ENCODE data around the gene MSI2.

Gene MSI2

DNA sequence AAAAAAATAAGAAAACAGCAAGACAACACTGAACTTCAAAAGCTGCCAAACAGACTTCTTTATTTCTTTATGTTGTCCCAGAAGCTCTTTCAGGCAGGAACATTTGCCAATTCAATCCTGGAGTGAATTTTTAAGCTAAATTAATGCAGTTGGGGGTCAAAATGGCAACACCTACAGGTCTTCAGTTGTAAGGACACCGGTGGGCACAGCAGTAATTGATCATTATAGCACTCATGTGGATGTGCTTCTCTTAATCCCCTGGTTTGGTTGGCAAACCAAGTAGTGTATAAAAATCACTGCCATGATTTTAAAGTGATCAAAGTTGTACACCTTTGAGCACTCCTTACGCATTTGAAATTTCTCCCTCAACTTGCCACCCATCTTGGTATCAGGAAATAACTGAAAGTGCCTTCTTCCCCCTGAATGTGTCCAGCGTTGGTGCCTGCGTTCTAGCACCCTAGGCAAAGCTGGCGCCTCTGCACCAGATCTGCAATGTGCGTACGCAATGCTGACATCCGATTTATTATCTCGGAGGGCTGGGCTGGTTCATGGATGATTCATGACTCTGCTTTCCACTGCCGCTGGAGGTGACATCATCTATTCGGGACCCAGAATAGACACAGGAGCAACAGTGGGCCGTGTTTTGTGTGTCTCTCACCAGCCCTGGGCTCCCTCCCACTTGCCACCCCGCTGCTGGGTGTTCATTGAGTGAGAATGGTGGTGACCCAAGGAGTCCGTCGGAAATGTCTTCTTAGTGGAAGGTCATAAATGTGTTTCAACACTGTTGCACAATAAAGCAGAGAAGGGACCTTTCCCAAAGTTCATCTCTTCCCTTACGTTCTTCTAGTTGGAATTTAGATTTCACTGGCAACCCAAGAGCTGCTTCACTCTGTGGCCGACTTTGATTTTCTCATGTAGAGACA lies 285.4 kb downstream of the MSI2 start:
- peak; percentile 63 for DNase-seq (ENCODE audit: low read depth)

DNA sequence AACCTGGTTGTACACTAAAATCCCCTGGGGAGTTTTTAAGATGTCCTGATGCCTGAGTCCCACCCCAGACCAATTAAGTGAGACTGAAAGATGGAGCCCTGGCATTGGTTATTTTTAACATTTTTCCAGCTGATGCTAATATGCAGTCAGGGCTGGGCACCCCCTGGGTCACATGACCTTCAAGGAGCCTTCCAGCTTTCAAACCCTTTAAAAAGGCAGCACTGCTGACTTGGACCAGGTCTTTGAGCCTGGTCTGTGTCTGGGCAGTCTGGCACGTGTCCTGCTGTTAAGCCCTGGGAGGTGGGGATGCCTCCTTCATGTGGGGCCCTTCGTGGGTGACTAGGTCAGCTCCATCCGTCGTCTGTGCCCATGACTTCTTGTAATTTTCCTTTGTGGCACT lies 286.2 kb downstream of the MSI2 start:
- DNase-seq (ENCODE audit: low read depth): no peak

DNA sequence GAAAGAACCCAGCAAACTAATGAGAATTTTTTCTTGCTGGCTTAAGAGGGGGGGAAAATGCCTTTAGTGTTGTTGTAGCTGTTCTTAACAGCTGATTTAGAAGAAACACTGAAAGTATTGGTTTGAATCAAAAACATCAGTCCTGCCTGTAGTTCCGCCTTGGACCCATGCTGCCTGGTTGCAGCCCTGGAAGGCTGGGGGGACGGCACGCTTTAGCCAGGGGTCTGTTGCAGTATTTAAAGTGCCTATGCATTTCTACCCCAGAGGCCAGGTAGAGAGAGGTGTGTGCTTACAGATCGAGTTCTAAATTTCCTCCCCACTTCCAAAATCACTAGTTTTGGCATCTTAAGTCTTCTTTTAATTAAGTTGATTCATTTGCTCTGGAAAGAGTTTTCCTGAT lies 286.9 kb downstream of the MSI2 start:
- DNase-seq (ENCODE audit: low read depth): no peak

DNA sequence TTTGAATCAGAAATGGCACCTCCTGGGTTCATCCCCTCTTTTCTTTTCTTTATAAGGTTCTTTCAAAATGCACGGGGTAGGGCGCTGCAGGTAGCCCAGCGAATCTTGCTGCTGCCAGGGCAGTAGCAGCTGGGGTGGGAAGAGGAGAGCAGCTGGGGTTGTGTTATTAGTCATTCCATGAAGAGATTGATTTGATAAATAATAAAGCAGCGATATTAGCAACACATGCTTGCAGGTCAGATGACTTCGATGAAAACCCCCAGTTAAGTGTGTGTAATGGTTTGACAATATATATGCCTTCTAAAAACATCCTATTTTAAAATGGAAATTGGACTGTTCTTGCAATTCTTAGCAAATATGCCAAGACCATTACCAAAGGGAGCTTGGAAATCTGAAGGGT lies 288.1 kb downstream of the MSI2 start:
- DNase-seq (ENCODE audit: low read depth): no peak

DNA sequence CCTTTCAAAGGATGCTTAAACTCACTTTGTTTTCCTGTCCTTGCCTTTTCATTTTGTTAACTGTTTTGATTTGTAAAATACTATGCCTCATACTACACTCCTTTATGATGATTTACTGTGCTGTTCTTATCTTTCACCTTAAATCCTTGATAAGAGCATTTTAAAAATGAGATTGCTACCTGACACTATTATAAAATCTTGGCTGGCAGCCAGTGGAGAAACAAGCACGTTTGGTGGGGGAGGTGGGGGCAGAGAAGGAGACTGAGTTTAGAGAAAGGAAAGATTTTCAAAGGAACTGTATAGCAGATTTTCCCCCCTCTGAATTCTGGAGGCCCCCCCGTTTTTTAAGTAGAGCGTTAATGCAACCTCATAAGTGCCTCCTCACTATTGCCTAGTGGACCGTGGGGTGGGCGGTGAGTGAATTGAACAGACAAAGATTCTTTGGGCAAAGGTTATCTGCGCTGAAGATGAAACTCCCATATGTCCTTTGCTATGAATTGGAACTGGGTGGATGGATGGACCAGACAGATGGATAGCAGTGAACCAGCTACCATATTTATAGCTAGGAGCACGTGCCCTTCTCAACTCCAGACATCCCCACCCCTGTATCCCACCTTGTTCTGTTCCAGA lies 288.6 kb downstream of the MSI2 start:
- no peak for DNase-seq (ENCODE audit: low read depth)

DNA sequence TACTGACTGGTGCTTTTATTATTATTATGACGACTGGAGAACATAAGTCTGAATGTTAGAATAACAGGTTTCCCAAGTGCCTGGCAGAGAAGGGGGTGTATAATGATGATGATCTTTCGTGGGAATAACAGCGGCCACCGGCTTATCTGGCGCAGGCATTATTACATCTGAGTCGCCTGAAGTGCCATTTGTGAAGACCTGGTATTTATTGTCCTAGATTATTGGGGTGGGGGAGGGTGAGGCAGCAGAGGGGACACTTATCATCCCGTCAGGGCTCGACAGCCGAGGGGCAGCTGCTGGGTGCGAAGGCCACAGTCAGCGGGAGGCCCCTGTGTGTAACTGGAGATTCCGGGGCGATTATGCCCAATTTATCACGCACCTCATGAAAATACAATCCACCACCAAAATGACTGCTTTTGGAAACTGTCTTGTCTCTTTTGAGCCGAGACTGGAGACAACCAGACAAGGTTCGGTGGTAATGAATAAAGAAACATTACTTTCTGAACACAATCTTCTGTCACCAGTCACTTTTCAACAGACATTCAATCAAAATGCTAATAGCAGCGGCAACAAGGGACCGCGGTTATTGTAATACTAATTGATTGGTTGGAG lies 289.5 kb downstream of the MSI2 start:
- DNase-seq (ENCODE audit: low read depth): no peak

DNA sequence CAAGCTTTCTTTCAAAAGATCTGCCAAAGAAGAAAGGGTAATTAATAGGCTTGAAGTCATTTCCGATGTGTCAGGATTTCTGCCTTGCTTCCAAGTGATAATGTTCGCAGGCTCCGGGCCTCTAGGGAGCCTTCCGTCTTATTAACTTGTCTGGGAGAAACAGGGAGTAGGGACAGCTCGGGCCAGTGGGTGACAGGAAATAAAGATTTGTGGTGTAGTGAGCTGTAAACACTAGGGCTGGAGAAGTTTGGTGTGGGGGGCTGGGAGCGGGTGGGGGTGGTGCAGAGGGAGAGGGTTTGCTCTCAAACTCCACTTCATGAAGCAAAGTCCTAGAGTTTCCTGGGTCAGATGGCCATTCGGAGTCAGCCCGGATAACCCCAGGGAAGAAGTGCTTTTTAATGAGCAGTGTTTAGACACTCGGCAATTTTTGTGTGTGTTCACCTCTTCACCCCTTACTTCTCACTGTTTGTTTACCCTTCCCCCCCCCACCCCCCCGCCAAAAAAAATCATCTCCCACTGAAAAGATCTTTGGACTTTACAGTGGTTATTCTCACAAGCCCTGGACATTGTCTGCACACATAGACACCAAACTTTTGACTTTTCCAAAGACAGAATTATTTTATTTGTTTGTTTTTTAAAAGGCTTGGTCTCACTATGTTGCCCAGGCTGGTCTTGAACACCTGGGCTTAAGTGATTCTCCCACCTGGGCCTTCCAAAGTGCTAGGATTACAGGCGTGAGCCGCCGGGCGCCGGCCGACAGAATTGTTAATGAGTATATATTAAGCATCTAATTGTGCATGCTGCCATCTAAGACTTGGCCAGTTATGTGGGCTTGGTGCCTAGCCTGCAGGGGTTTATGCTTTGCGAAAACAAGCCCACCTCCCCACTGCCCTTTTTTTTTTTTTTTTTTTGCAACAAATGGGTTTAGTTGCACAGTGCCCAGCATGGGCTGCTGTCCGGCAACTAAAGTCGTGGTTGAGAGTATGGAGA lies 292.4 kb downstream of the MSI2 start:
- no peak for DNase-seq (ENCODE audit: low read depth)

DNA sequence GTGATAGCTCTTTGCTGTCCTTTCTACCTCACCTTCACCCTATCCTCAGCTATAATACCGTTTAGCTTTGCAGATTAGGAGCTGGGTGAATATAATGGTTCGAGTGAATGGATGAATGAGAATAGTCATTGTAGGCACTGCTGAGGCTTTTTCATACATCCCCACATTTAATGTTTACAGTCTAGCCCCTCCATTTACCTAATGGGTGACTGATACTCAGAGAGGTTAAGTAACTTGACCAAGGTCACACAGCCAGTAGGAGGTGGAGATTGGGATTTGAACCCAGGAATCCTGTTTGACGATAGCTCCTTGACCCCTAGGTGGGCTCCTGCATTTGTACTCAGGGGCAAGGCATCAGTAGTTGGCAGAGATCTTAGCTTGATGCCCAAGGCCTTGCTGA lies 293.1 kb downstream of the MSI2 start:
- no peak for DNase-seq (ENCODE audit: low read depth)

DNA sequence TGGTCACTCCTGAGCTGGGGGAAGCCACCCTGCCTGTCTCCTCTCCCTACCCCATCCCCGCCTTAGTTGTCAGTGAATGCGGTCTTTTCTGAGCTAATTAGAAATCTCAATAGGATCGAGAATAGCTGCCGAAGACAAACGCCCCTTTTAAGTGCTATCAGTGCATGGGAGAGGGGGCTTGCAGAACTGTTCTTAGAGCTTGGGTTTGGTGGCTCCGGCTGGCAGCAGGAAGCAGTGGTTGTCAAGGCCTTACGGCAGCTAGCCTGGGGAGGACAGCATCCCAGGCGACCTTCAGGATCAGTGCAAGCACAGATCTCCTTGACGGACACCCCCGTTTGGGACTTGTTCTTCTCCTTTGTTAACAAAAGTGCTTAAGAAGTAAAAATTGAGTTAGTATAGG lies 293.7 kb downstream of the MSI2 start:
- no peak for DNase-seq (ENCODE audit: low read depth)

DNA sequence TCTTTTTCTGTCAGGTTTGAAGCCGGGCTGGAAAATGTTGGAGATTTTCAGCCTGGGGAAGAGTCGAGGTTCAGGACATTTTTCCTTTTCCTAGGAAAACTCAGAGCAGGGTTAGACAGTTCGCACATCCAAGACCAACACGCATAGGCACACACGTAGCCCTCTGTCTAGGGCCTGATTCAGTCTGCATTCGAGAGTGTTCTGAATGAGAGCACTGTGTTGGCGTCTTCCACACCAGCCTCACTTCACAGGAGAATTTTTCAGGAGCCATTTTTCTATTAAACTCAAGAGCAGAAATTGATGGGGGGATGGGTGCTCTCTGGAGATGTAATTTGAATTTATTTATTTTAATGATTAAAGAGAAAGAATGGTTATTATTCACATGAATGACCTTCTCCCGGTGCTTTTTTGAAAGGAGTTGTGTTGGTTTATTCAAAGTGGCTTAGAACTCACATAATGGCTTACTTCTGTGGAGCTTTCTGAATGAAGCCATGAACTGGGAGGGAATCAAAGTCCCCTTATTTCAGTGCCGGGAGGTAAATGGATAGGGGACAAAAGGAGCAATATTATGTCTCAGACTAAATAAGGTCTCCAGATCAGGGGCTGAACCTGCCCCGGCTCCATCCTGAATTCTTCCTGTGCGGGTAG lies 294.5 kb downstream of the MSI2 start:
- DNase-seq (ENCODE audit: low read depth): no peak

DNA sequence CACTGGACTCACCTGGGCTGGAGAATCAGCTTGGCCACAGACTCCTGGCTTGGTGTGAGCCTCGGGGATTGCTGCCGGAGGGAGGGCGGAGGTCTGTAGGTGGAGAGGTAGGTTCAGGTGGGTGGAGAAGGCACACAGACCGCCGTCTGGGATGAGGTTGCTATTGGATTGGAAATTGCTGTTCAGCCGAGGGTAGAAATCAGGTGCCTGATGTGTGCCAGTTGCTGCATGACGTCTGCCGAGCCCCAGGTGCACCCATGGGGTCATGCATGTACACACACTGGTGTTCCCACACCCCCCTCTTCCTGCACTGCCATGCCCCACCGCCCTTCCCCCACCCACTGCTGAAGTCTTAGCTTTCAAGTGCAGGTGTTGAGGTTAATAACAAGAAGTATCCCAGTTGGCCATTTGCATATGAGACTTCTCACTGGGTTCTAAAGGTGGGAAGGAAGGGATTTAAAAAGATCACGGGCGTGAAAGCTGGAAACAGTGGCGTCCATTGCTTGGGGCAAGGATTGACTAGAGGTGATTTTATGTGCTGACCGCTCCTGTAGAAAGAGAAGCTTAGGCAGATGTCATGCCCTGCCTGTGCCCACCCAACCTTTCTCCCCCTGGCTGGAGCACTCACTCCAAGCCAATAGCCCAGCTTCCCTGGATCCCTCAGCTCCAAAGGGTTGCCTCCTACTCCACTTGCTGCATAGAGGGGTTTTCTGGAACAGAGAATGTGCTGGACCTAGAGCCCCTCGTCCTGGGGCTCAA lies 295.2 kb downstream of the MSI2 start:
- no peak for DNase-seq (ENCODE audit: low read depth)

DNA sequence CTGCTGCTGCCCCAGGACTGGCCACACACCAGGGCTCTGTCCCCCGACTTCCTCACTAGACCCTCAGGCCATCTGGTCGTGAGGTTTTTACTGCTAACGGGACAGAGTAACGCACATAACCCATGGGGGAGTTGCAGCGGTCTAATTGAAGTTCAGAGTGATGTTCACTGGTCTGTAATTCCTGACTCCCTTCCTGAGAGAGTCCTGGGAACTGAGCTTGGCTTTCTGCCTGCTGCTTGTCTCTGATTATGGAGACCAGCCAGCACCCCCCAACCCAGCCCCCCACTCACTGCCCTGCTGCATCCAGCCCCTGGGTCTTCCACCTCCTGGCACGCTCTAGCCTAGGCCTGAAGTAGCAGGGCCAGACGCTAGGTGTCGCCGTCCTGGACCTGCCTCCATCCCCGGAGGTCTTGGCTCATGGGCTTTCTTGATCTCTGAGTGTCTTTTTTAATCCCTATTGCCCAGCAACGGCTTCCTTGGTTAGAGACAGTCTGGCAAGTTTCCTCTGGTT lies 295.8 kb downstream of the MSI2 start:
- no peak for DNase-seq (ENCODE audit: low read depth)

DNA sequence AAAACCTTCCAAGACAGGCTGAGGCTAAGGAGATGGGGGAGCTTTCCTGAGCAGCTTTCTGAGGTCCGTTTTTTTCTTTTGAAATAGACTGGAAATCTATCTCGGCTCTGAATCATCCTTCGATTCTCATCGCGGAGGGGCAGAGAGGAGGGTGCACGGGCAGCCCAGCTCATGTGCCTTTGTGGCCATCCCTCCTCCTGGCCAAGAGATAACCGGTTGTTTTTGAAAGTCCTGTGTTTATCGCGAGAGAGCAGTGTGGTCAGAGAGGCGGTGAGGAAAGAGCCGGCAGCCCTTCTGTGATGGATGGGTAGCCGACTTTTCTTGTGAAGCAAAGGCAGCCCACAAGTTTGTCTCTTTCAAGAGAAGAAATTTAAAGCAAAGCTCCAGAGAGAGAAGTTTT lies 297.2 kb downstream of the MSI2 start:
- no peak for DNase-seq (ENCODE audit: low read depth)

DNA sequence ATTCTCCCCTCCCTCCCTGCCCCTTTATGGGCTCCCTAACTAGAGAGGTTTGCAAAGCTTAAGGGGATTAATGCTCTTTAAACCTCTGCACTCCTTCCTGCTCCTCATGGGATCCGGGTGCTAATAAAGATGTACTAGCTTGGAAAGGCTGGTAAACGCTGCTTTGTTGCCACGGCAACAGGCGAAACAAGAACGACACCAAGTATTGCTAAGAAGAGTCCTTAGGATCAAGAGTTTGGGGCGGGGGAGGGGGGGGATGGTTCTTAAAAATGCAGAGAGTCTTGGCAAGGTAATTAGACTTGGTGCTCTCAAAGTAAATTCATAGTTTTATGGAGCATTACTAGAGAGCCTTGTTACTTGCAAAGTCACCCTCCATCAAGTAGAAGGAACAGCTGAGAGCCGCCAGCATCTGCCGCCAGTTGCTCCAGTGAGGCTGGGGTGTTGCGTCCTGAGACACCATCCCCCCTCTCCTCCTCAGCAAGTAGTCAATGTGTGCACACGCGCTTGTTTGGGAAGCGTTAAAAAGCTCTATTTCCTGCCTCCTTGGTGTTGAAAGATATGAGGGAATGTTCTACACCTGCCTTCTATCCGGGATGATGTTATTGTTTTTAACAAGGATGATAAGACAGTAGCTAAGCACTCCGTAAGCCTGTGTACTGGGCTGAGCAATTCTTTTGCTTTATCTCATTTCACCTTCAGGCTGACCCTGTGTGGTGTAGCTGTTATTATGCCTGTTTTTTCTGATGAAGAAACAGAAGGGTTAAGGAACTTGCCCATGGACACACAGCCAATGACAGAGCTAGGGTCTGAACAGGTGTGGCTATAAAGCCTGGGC lies 297.9 kb downstream of the MSI2 start:
- no peak for DNase-seq (ENCODE audit: low read depth)

DNA sequence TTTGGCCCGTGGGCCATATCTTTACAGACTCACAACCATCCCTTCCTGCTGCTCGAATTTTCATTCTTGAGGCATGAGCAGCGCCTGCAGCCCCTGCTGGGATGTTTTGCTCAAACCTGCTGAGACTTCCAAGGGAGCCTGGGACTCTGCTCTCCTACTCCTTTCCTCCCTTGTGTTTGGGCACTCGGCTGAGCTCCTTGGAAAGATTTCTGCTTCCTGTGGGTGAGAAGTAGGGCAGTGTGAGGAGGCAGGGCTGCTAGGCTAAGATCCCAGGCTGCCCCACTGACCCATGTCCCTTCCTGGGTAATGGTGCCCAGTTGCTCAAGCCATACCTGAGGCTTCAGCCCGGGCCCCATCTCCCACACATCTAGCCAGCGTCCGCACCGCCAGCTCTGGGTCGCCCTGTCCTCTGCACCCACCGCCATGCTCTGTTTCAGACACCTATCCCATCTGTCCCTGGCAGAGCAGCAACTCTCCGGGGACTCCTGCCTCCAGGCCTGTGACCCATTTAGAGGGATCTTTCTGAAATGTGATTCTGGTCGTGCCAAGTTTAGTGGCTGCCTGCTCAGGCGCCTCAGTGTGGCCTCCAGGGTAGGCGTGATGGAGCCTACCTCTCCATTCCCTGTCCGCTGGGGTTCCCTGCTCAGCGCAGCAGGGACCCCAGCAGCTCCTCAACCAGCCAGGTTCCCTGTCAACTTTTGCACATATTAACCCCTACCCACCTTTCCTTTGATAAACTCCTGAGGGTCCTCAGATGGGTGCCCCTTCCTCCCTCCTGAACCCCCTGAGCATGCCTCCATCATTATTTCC lies 298.7 kb downstream of the MSI2 start:
- no peak for DNase-seq (ENCODE audit: low read depth)

DNA sequence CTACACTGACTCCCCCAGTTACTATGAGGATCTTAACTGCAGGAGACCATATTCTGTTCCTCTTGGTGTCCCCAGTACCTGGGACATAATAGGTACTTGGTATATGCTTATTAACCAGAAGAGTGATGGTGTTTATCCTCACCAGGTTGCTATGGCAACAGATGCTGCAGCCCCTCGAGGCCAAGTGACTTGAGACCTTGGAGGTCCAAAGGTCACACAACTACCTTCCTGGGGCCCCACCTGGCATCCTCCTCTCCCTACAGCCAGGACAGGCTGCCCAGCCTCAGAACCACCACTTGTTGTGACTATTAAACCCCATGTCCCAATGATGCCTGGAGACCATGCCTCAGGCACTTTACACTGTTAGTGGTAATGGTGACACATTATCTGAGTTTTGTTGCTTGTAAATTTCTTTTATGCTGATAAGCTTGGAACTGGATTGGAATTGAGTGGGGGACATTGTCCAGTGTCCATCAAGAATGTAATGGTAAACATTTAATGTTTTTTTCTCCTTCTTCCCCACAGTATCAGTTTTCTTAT lies 299.4 kb downstream of the MSI2 start:
- DNase-seq (ENCODE audit: low read depth): no peak

DNA sequence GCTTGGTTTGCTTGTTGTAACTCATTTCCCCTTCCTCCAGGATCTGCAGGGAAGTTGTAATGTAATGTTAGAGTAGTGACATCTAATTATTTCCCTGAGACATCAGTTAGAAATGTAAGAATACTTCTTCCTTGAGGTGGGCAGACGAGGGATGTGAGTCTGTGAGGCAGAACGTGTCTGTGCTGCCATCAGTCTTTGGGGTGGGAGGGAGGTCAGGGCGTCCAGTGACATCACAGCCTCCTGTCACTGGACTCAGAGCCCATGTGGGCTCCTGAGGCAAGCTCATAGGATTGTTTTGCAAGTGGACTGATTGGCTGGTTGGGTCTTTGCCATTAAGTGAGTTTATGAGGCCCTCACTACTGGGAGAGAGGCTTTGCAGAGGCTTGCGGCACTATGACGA lies 300.0 kb downstream of the MSI2 start:
- DNase-seq (ENCODE audit: low read depth): no peak

DNA sequence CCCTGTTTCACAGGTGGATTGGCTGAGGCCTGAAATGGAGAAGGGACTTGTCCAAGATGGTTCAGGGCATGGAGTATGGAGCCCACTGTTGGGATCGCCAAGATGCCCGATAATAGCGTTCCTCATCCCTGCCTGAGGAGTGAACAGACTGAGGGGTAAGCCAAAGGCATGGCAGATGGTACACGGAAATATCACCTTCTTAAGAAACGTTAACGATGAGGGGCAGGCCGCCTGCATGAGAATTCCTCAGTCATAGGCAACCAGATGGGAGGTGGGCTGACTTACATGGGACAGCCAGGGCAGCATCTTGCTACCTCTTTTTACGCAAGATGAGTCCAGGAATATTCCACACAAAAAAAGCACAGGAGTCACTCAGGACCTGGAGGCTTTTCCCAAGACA lies 300.7 kb downstream of the MSI2 start:
- no peak for DNase-seq (ENCODE audit: low read depth)
